ENCODE results near the gene RRP1. TPM values are rescaled to one million over a fixed set of nuclear protein-coding genes. Genes with fewer than 3 reads are reported as not detected.

RRP1 gene
- total and polyA plus RNA-seq, 9 of the 15 experiments (the other 6 are each of a cell fraction or from before 2014, with no cell fraction given), result 0.89 to 105 (median 51.6) TPM

GRCh38 chr21:43775795-43776430 lies 13.5 kb upstream of the RRP1 start, which contains the start of gene CSTB (continued):
- TF ChIP-seq THRB (CRISPR knock-in tag; conservative IDR thresholded peaks at IDR 0.05), result no peak
- no peak for TF ChIP-seq CHD7 (IDR thresholded peaks at IDR 0.05; ENCODE audit: low read depth, low read length)
- TF ChIP-seq HNRNPH1 (optimal IDR thresholded peaks at IDR 0.05; ENCODE audit: low read depth, low read length), result no peak
- TF ChIP-seq ZNF263 (CRISPR knock-in tag; IDR thresholded peaks at IDR 0.05; ENCODE audit: borderline replicate concordance), result peak; percentile 11; the same call in 1 of the 2 replicates
- TF ChIP-seq TEAD1 (CRISPR knock-in tag; IDR thresholded peaks at IDR 0.05), result peak; percentile 23 to 35; a peak in 1 of 4 replicates
- no peak for TF ChIP-seq MECOM (CRISPR knock-in tag; IDR thresholded peaks at IDR 0.05)
- TF ChIP-seq MED1 (CRISPR knock-in tag; IDR thresholded peaks at IDR 0.05; ENCODE audit: borderline replicate concordance), result no peak
- peak; percentile 84 for TF ChIP-seq MTA3 (IDR thresholded peaks at IDR 0.05; ENCODE audit: borderline replicate concordance)
- TF ChIP-seq ZNF431 (CRISPR knock-in tag; IDR thresholded peaks at IDR 0.05), result no peak
- TF ChIP-seq CBX2 (IDR thresholded peaks at IDR 0.05; ENCODE audit: insufficient read depth, low read length, poor library complexity, severe bottlenecking), result no peak
- no peak for TF ChIP-seq POU5F1 (IDR thresholded peaks at IDR 0.05; ENCODE audit: borderline replicate concordance, low read depth, low read length, partially characterized antibody)
- no peak for TF ChIP-seq RNF219 (CRISPR knock-in tag; IDR thresholded peaks at IDR 0.05)

All from K562 (cell line).